ENCODE results near the gene COPA.

DNA sequence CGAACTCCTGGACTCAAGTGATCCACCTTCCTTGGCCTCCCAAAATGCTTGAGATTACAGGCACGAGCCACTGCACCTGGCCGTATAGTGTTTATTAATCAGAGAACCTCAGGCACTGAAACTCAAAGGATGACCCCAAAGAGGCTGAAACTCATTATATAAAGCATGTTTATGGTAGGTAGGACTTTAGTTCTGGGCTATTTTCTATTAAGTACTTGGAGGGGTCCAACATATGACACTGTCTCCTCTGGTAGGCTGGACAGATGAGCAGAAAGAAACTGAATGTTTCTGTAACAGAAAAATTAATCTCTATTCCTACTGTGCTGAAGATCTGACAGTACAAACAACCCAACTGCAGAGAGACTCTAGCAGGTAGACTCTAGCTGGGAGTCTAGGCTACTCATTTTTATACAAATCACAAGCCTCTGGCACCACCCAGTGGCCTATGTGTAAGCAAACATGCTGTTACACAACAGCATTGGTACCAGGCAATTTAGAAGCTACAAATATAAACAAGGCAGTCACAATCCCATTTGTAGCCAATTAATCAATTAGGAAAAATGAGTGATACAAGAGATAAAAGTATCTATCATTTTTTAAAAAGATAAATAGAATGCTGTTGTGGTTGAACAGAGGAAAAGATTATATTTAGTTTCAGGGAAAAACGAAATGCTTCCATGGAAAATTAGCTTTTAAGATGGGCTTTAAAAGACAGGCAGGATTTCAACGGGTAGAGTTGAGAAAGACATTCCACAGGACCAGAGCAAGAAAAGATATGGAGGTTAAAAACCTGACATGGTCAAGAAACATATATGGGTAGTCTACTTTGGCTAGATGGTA, 91.1 kb downstream of the COPA start:
- TF ChIP-seq GATA2 (IDR thresholded peaks at IDR 0.05; ENCODE audit: low read depth, low read length) = no peak
- no peak for TF ChIP-seq GATA3 (IDR thresholded peaks at IDR 0.05; ENCODE audit: low read depth, low read length)

Measured in SH-SY5Y (cell line).